Stimulated activated memory B cell treated with anti-CD40 and anti-IgM and Interleukin-4, amounts not matched to agents 10 μg/mL and 1 μg/mL and 100 μg/mL, for 72 hours (primary cell): ENCODE data around the gene MAP3K9.
A peak's percentile ranks its signal among the peaks of the same experiment; 100 is the strongest.

Experiments used
- ATAC-seq: fragments of 150-1000 bp; cut with Tn5 transposase; 2 replicates; pipeline ENCODE4 v1.10.0; 2021
- H3K27ac Mint-ChIP-seq: one replicate; pipeline ENCODE4 v1.8.0; 2022; ENCODE audit warnings: mild to moderate bottlenecking, mixed read lengths
- H3K27me3 Mint-ChIP-seq: one replicate; pipeline ENCODE4 v1.8.0; 2022; ENCODE audit warnings: mixed read lengths
- H3K36me3 Mint-ChIP-seq: one replicate; pipeline ENCODE4 v1.8.0; 2022; ENCODE audit warnings: mixed read lengths
- H3K4me1 Mint-ChIP-seq: one replicate; pipeline ENCODE4 v1.8.0; 2022; ENCODE audit warnings: mixed read lengths
- H3K4me3 Mint-ChIP-seq: one replicate; pipeline ENCODE4 v1.8.0; 2022; ENCODE audit warnings: mild to moderate bottlenecking, moderate library complexity, mixed read lengths
- H3K9me3 Mint-ChIP-seq: one replicate; pipeline ENCODE4 v1.8.0; 2022; ENCODE audit warnings: mixed read lengths

MAP3K9 gene

DNA sequence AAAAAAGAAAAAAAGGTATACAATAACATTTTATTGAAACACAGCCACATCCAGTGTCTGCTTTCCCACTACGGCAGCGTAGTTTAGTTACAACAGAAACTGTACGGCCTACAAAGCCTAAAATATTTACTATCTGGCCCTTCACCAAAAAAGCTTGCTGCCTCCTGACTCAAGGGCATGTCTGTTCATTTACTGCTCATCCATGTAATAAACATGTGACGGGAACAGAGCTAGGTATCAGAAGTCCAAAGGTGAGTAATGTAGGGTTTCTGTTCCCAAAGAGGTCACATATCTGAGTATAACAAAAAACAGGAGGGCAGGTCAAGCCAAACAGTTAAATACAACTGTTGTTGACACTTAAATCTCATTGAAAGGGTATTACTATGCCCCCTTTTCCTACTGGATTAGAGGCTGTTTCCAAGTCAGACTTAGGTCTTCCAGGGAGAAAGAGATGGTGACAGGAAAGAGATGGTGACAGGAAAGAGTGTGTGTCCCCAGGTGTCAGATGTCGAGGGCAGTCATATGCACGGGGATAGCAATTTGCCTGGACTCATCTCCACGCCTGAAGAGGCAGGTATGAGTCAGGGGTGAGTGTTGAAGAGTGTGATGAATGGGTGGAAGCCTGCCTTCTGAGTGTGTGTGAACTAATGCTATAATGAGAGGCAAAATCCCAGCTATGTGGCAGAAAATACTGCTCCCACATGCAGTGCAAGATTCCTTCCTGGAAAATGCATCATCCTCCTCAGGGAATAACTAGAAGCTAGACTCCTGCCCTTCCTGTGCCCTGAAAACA lies 77.7 kb downstream of the MAP3K9 start:
- H3K4me3 Mint-ChIP-seq: no peak overlapping the region
- no peaks in the 10 kb centered on the region for H3K27me3 Mint-ChIP-seq
- peaks cover 61% of the 10 kb centered on the region for H3K36me3 Mint-ChIP-seq
- H3K9me3 Mint-ChIP-seq: no peaks in the 10 kb centered on the region
- peaks cover 11% of the 10 kb centered on the region for H3K4me1 Mint-ChIP-seq
- H3K27ac Mint-ChIP-seq: no peak overlapping the region
- ATAC-seq: no peak

DNA sequence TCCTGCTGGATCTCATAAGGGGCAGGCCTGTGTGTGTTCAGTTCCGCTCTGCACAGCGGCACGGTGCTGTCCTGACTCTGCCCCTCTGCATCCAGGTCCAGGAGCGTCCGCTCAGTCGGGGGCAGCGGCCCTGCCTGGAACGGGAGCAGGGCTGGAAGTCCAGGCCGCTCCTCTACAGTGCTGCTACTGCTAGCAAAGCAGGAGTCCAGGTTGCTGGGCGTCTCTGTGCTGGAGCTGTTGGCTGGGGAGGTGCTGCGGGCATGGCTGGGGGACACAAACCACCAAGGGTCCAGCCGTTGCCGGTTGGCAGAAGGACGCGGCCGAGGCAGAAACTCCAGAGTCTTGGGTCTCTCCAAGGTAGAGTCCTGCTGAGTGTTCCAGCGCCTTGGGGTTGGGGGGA lies 78.9 kb downstream of the MAP3K9 start:
- H3K36me3 Mint-ChIP-seq: peaks cover 53% of the 10 kb centered on the region
- no peaks in the 10 kb centered on the region for H3K27me3 Mint-ChIP-seq
- no peak overlapping the region for H3K4me3 Mint-ChIP-seq
- no peak for ATAC-seq
- peaks cover 20% of the 10 kb centered on the region for H3K4me1 Mint-ChIP-seq
- H3K27ac Mint-ChIP-seq: no peak overlapping the region
- H3K9me3 Mint-ChIP-seq: no peaks in the 10 kb centered on the region

GRCh38 chr14:70726651-70727375 lies 82.5 kb downstream of the MAP3K9 start:
- ATAC-seq: peak; percentile 63
- Mint-ChIP-seq H3K27ac (peak overlapping the region; percentile 69), H3K4me3 (no peak overlapping the region), H3K9me3 (no peaks in the 10 kb centered on the region), H3K36me3 (peaks cover 32% of the 10 kb centered on the region), H3K27me3 (no peaks in the 10 kb centered on the region), H3K4me1 (peaks cover 20% of the 10 kb centered on the region)

GRCh38 chr14:70724944-70725343 lies 84.4 kb downstream of the MAP3K9 start:
- no peaks in the 10 kb centered on the region for H3K27me3 Mint-ChIP-seq
- H3K36me3 Mint-ChIP-seq: peaks cover 18% of the 10 kb centered on the region
- ATAC-seq: no peak
- no peak overlapping the region for H3K4me3 Mint-ChIP-seq
- H3K9me3 Mint-ChIP-seq: no peaks in the 10 kb centered on the region
- H3K4me1 Mint-ChIP-seq: peaks cover 20% of the 10 kb centered on the region
- H3K27ac Mint-ChIP-seq: no peak overlapping the region

DNA sequence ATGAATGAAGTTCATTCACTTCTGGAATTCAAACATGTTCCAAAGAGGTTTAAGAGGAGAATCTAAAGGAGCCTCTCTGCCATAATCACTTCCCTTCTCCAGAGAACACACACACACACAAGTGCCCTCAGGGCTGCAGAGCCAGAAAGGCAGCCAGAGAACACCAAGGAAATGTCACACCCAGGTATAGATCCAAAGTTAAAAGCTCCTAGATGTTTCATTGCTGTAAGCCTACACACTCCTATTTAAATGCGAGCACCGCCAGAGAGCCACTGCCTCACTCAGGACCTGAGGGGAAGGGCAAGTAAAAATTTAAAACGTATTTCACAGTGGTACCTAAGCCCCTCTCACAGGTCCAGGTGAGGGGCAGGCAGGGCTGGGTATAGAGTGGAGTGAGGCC lies 85.2 kb downstream of the MAP3K9 start:
- H3K27me3 Mint-ChIP-seq: no peaks in the 10 kb centered on the region
- no peak overlapping the region for H3K27ac Mint-ChIP-seq
- no peak overlapping the region for H3K4me3 Mint-ChIP-seq
- ATAC-seq: no peak
- peaks cover 20% of the 10 kb centered on the region for H3K4me1 Mint-ChIP-seq
- peaks cover 11% of the 10 kb centered on the region for H3K36me3 Mint-ChIP-seq
- no peaks in the 10 kb centered on the region for H3K9me3 Mint-ChIP-seq

GRCh38 chr14:70723276-70723675 lies 86.0 kb downstream of the MAP3K9 start:
- Mint-ChIP-seq H3K27me3 (no peaks in the 10 kb centered on the region), H3K4me3 (no peak overlapping the region), H3K9me3 (no peaks in the 10 kb centered on the region), H3K36me3 (peaks cover 2% of the 10 kb centered on the region), H3K27ac (peak overlapping the region; percentile 20), H3K4me1 (peaks cover 20% of the 10 kb centered on the region)
- no peak for ATAC-seq

GRCh38 chr14:70722418-70722817 lies 86.9 kb downstream of the MAP3K9 start:
- Mint-ChIP-seq H3K36me3 (no peaks in the 10 kb centered on the region), H3K27ac (peak overlapping the region; percentile 20), H3K4me1 (peaks cover 17% of the 10 kb centered on the region), H3K9me3 (no peaks in the 10 kb centered on the region), H3K4me3 (no peak overlapping the region), H3K27me3 (no peaks in the 10 kb centered on the region)
- ATAC-seq: no peak

DNA sequence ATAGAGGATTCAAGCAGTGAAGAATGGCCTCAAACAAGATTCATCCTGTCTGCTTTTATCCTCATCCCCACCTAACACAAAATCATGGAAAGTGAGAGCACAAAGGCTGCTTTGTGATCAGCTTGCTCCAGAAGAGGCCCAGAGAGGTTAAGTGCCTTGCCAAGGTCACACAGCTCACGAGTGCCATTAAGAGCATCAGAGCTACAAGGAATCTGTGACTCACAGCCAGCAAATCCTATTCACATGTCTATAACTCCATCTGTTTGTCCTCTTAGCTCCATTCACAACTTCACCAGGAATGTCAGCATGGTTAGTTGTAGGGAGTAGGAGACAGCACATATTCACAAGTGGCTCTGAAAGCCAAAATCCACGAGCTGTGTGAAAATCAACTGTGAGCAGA lies 87.8 kb downstream of the MAP3K9 start:
- Mint-ChIP-seq H3K4me3 (no peak overlapping the region), H3K36me3 (no peaks in the 10 kb centered on the region), H3K4me1 (peaks cover 8% of the 10 kb centered on the region), H3K27ac (no peak overlapping the region), H3K27me3 (no peaks in the 10 kb centered on the region), H3K9me3 (no peaks in the 10 kb centered on the region)
- ATAC-seq: no peak

DNA sequence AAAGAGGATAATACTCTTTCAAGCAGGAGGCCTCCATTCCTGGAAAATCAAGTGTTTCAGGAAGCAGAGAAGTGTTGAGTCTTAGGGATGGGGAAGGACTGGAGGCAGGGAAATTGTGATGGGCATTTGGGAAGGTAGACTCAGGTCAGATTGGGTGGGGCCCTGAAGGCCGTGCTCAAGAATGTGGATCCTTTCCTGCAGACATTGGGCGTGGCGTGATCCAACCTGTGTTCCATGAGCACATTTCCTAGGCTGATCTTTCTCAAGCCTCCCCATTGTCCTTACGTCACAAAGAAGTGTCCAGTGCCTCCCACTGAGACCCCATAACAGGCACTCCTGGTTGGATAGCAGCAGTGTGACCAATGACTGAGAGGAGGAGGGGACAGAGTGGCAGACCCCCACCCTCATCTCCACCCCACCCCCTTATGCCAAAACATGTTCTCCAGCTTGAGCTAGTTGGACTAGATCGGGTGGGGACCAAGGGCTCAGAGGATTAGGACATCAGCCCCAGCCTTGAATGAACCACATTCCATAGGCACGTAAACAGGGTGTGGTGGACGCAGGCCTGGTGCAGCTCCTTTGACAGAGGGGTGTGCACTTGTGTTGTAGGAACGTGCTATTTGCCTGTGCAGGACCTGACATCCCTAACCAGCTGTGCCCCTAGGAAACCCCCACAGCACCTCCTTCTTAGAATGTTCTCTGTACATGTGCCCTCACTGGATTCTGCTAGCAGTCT lies 90.8 kb downstream of the MAP3K9 start:
- Mint-ChIP-seq H3K4me1 (peaks cover 7% of the 10 kb centered on the region), H3K27ac (no peak overlapping the region), H3K27me3 (no peaks in the 10 kb centered on the region), H3K9me3 (no peaks in the 10 kb centered on the region), H3K36me3 (no peaks in the 10 kb centered on the region), H3K4me3 (no peak overlapping the region)
- ATAC-seq: no peak

DNA sequence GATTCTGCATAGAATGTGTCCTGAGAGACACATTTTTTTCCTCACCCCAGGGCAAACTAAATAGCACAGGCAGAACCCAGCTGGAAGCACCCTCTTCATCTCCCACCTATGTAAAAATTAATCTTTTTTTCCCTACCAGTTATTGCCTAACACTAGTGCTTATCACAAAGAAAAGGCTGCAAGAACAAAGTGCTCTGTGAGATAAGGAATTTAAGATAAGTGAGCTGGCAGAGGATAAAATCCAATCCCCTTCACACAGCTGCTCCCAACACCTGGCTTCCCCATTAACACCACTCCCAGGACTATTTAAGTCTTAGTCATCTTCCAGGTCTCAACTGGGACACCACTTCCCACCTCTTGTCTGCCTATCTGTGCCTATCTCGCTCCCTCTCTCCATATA lies 92.4 kb downstream of the MAP3K9 start:
- ATAC-seq: no peak
- no peak overlapping the region for H3K4me3 Mint-ChIP-seq
- no peaks in the 10 kb centered on the region for H3K9me3 Mint-ChIP-seq
- H3K27me3 Mint-ChIP-seq: no peaks in the 10 kb centered on the region
- H3K36me3 Mint-ChIP-seq: no peaks in the 10 kb centered on the region
- no peak overlapping the region for H3K27ac Mint-ChIP-seq
- peaks cover 7% of the 10 kb centered on the region for H3K4me1 Mint-ChIP-seq

DNA sequence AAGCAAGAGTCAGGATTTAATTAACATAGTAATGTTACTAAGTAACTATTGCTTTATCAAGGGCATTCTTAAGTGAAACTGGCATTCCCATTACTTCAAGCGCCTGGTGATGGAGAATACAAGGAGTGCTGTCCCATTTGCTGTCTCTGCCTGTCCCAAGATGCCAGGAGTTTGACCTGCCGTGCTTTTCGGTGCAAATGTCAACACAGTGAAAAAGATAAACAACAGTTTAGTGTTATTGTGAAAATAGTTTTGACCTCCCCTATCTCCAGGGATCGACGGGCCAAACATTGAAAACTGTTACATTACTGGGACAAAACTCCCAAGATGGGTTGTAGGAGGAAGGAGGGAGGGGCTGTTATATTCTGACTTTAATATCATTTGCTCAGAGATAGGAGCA lies 92.8 kb downstream of the MAP3K9 start:
- no peaks in the 10 kb centered on the region for H3K36me3 Mint-ChIP-seq
- no peak overlapping the region for H3K27ac Mint-ChIP-seq
- H3K4me1 Mint-ChIP-seq: peaks cover 11% of the 10 kb centered on the region
- H3K27me3 Mint-ChIP-seq: no peaks in the 10 kb centered on the region
- ATAC-seq: no peak
- H3K4me3 Mint-ChIP-seq: no peak overlapping the region
- no peaks in the 10 kb centered on the region for H3K9me3 Mint-ChIP-seq

DNA sequence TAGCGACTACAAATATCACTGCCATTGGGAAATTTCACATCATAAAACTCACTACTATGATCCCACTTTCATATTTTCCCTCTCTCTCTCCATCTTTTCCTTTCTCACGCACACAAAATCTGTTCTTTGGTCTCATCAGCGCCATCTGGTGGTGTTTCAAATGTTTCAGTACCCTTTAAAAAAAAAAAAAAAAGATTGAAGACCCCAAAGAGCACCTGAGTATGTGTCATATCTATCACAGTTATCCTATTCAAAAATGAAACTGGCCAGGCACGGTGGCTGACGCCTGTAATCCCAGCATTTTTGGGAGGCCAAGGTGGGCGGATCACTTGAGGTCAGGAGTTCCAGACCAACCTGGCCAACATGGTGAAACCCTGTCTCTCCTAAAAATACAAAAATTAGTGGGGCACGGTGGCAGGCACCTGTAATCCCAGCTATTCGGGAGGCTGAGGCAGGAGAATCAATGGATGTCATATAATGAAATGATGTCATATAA lies 95.2 kb downstream of the MAP3K9 start:
- peaks cover 25% of the 10 kb centered on the region for H3K4me1 Mint-ChIP-seq
- no peak overlapping the region for H3K4me3 Mint-ChIP-seq
- H3K36me3 Mint-ChIP-seq: no peaks in the 10 kb centered on the region
- no peaks in the 10 kb centered on the region for H3K9me3 Mint-ChIP-seq
- peak overlapping the region; percentile 46 for H3K27ac Mint-ChIP-seq
- no peak for ATAC-seq
- H3K27me3 Mint-ChIP-seq: no peaks in the 10 kb centered on the region

GRCh38 chr14:70713511-70713916 lies 95.8 kb downstream of the MAP3K9 start:
- no peaks in the 10 kb centered on the region for H3K27me3 Mint-ChIP-seq
- H3K4me3 Mint-ChIP-seq: no peak overlapping the region
- ATAC-seq: no peak
- H3K4me1 Mint-ChIP-seq: peaks cover 25% of the 10 kb centered on the region
- peak overlapping the region; percentile 46 for H3K27ac Mint-ChIP-seq
- H3K9me3 Mint-ChIP-seq: no peaks in the 10 kb centered on the region
- H3K36me3 Mint-ChIP-seq: no peaks in the 10 kb centered on the region

DNA sequence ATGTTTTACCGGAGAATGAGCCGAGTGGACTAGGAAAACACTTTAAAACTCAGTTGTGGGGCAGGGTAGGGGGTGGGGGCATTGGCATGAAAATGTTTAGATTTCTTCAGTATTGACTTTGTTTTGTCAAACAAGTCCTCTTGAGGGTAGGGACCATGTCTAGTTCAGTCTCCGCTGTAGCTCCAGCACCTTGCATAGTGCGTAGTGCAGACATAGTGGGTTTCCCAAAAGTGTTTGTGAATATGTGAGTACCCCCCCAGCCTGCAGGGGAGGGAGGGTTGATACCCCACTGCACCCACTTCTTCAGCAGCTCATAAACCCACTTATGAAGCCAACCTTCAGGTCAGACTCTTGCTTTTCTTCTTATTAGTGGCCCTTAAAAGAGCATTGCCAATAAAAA lies 96.2 kb downstream of the MAP3K9 start:
- Mint-ChIP-seq H3K27ac (peak overlapping the region; percentile 46), H3K9me3 (no peaks in the 10 kb centered on the region), H3K36me3 (no peaks in the 10 kb centered on the region), H3K27me3 (no peaks in the 10 kb centered on the region), H3K4me1 (peaks cover 25% of the 10 kb centered on the region), H3K4me3 (no peak overlapping the region)
- no peak for ATAC-seq

GRCh38 chr14:70711451-70711850 lies 97.9 kb downstream of the MAP3K9 start:
- H3K27me3 Mint-ChIP-seq: no peaks in the 10 kb centered on the region
- ATAC-seq: no peak
- no peaks in the 10 kb centered on the region for H3K9me3 Mint-ChIP-seq
- H3K36me3 Mint-ChIP-seq: no peaks in the 10 kb centered on the region
- no peak overlapping the region for H3K4me3 Mint-ChIP-seq
- peaks cover 37% of the 10 kb centered on the region for H3K4me1 Mint-ChIP-seq
- H3K27ac Mint-ChIP-seq: peak overlapping the region; percentile 77
